ENCODE data around the gene KRT78. TPM values are rescaled to one million over a fixed set of nuclear protein-coding genes. Genes with fewer than 3 reads are reported as not detected.

The KRT78 gene
- total RNA-seq, 1 experiment from 2014 or later = 0.61 TPM

DNA sequence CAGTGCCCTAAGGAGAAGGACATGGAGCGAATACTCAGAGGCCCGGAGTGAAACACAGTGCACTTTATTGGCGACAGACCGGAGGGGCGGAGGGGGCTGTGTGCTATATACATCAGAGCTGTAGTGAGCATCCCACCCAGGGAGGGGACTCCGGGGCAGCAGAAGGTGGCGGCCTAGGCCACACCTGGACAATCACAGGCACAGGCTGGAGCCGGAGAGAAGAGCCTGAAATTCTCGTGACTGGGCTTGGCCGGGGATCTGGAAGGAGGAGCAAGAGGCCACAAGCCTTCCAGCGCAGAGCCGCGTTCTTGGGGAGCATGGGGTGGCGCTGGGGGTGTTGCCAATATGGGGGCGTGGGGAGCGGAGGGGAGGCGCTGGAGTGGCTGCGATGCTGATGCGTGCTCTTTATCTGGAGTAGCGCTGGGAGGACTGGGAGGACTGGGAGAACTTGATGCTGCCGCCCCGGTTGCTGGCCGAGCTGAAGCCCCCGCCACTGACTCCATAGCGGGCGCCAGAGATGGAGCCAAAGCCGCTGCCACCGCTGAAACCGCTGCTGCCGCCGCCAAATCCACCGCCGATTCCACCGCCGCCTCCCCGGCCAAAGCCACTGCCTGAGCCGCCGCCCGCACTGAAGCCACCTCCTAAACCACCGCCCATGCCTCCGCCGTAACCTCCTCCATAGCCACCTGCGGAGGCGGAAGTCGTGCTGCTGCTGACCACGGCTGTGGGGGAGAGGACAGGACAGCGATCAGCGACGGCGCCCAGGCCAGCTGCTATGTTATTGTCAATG is 59.0 kb downstream of the KRT78 start:
- in situ Hi-C loops (cut with HindIII; ENCODE audit: low sequenced_read_pairs) = no loop called here
- no peak for DNase-seq (ENCODE audit: low spot score)

DNA sequence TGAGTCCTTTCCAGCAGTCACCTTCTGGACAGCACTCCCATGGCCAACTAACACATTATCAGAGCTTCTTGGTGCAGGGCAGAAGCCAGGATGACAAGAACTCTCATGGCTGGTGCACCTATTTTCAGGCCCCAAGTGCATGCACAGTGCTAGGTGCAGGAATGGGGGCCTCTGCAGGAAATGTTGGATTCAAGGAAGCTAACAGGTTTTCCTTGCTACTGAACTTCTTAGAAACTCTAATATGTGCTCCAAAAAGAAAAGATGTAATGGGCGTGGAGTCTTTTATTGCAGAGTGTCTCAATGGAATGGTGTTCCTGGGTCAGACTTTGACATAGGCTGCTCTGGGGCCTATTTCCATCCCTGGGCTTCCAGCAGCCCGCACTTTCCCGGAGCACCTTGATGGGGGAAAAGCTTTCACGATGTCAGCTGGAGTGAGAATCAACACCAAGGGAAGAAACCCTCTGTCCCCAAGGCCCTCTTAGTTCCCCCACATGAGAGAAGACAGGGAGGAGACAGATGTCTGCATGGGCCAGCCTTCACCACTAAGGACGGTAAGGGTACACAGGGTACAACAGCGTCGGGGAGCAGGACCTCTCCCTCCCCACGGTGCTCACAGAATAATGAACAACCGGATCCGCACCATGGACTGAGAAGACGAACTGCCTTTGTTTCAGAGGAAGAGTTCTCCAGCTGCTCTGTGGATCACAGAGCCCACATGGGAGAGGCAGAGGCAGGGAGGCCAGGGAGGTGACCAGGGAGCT is 59.7 kb downstream of the KRT78 start:
- DNase-seq (ENCODE audit: low spot score) = no peak
- in situ Hi-C loops (cut with HindIII; ENCODE audit: low sequenced_read_pairs) = no loop called here

DNA sequence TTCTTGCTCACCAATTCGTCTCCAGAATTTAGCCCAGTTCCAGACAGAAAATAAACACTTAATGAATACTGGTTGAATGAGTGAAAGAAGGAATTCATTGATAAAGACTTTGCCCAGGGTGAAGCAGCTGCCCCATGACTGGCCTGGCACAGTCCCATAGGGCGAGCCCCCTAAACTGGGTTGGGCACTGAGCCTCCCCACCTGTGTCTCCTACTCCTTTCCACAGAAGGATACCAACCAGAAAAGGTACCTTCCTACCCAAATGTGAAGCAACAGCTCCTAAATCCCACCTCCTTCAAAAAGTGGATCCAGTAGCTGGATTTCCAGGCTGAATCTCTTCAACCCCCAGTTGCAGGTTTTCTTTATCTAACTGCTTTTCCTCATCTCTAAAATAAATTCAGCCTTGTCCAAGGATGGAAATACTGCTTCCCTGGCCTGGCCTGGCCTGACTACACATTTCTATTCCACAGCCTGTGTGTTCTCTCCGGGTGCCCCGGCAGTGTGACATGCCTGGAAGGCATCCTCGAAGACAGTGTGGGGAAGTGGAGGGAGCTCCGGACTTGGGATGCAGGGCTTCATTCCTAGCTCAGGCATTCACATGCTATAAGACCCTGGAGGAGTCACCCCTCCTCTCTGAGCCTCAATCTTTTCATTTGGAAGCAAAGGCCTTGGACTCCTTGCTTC is 60.5 kb downstream of the KRT78 start:
- DNase-seq (ENCODE audit: low spot score) = no peak
- in situ Hi-C loops (cut with HindIII; ENCODE audit: low sequenced_read_pairs) = no loop called here

Other genes with a start within 250 kb of the KRT78 start
- not detected in 2 replicates for gene KRT72, start 247.5 kb downstream of the KRT78 start, total RNA-seq (2014; rRNA removed; shearing (Covaris generic))
- gene KRT73, start 230.4 kb downstream of the KRT78 start, total RNA-seq (2014; rRNA removed; shearing (Covaris generic)) = not detected in 2 replicates
- gene KRT2, start 196.8 kb downstream of the KRT78 start, total RNA-seq (2014; rRNA removed; shearing (Covaris generic)) = not detected in 2 replicates
- not detected in 2 replicates for gene KRT1, start 168.6 kb downstream of the KRT78 start, total RNA-seq (2014; rRNA removed; shearing (Covaris generic))
- not detected in 2 replicates for gene KRT77, start 145.5 kb downstream of the KRT78 start, total RNA-seq (2014; rRNA removed; shearing (Covaris generic))
- gene KRT76, start 71.6 kb downstream of the KRT78 start, total RNA-seq (2014; rRNA removed; shearing (Covaris generic)) = not detected in 2 replicates
- not detected in 2 replicates for gene KRT3, start 52.9 kb downstream of the KRT78 start, total RNA-seq (2014; rRNA removed; shearing (Covaris generic))
- gene KRT4, start 34.9 kb downstream of the KRT78 start, total RNA-seq (2014; rRNA removed; shearing (Covaris generic)) = not detected in 2 replicates
- not detected in 2 replicates for gene KRT79, start 14.7 kb downstream of the KRT78 start, total RNA-seq (2014; rRNA removed; shearing (Covaris generic))
- gene KRT8, start 56.1 kb upstream of the KRT78 start, total RNA-seq (2014; rRNA removed; shearing (Covaris generic)) = 3,912 and 3,929 TPM in 2 replicates
- 843 and 873 TPM in 2 replicates for gene KRT18, start 100.1 kb upstream of the KRT78 start, total RNA-seq (2014; rRNA removed; shearing (Covaris generic))
- gene EIF4B, start 157.5 kb upstream of the KRT78 start, total RNA-seq (2014; rRNA removed; shearing (Covaris generic)) = 1,115 and 1,229 TPM in 2 replicates
- gene TNS2, start 201.1 kb upstream of the KRT78 start, total RNA-seq (2014; rRNA removed; shearing (Covaris generic)) = 13.7 and 21.0 TPM in 2 replicates
- gene SPRYD3, start 230.4 kb upstream of the KRT78 start, total RNA-seq (2014; rRNA removed; shearing (Covaris generic)) = 16.7 and 21.4 TPM in 2 replicates
- 29.3 and 50.2 TPM in 2 replicates for gene IGFBP6, start 248.7 kb upstream of the KRT78 start, total RNA-seq (2014; rRNA removed; shearing (Covaris generic))